Activated B cell treated with CpG ODN at 0.5 μM for 24 hours (primary cell): ENCODE results near the gene ARL11. TPM values are rescaled to one million over a fixed set of nuclear protein-coding genes. Genes with fewer than 3 reads are reported as not detected.
A peak's percentile ranks its signal among the peaks of the same experiment; 100 is the strongest.

Experiments
- ATAC-seq: fragments of 200-7000 bp; cut with Tn5 transposase; one replicate; pipeline ENCODE4 v1.10.0; 2021; ENCODE audit warnings: low read depth, mild to moderate bottlenecking, moderate library complexity
- CTCF ChIA-PET: fragments of 350-600 bp; sonication (Branson Sonifier 250); formaldehyde crosslinking; loops from one replicate; lab custom pipeline; 2021; ENCODE audit warnings: antibody characterized with exemption; lab: Charles Lee
- POLR2A ChIA-PET: fragments of 350-600 bp; sonication (Branson Sonifier 250); formaldehyde crosslinking; loops from one replicate; lab custom pipeline; 2021; ENCODE audit warnings: antibody characterized with exemption; lab: Charles Lee
- DNase-seq: peaks from one replicate; pipeline ENCODE4 v3.0.0; 2022
- H3K27ac Mint-ChIP-seq: one replicate; pipeline ENCODE4 v1.8.0; 2020; ENCODE audit warnings: mixed read lengths
- H3K27me3 Mint-ChIP-seq: one replicate; pipeline ENCODE4 v1.8.0; 2021; ENCODE audit warnings: mixed read lengths
- H3K36me3 Mint-ChIP-seq: one replicate; pipeline ENCODE4 v1.8.0; 2021; ENCODE audit warnings: low read depth, mixed read lengths
- H3K4me1 Mint-ChIP-seq: one replicate; pipeline ENCODE4 v1.8.0; 2021; ENCODE audit warnings: mixed read lengths
- H3K4me3 Mint-ChIP-seq: one replicate; pipeline ENCODE4 v1.8.0; 2020; ENCODE audit warnings: mild to moderate bottlenecking, mixed read lengths
- H3K9me3 Mint-ChIP-seq: one replicate; pipeline ENCODE4 v1.8.0; 2020; ENCODE audit warnings: mixed read lengths
- CTCF ChIP-seq: fragments of 200-600 bp; IDR thresholded peaks from one replicate; pipeline ENCODE4 v1.8.0; 2022; ENCODE audit warnings: antibody characterized with exemption, mild to moderate bottlenecking
- intact Hi-C: fragments of 100-400 bp; cut with micrococcal nuclease; formaldehyde crosslinking; loops from one replicate; pipeline ENCODE4 v1.15.1; 2024
- total RNA-seq: library from RNA; stranded (reverse); gene quantifications from 2 replicates; pipeline ENCODE4 v1.2.3, GENCODE V29; 2022

ARL11 gene
- total RNA-seq, 1 donor from 2014 or later: 10.7 TPM

- Mint-ChIP-seq H3K36me3 (peaks cover 5% of the 10 kb centered on the region), H3K27me3 (no peaks in the 10 kb centered on the region), H3K27ac (peak overlapping the region; percentile 30), H3K4me1 (peaks cover 27% of the 10 kb centered on the region), H3K9me3 (no peaks in the 10 kb centered on the region), H3K4me3 (no peak overlapping the region)
- TF ChIP-seq CTCF: no peak
- intact Hi-C loops: no loop called here
- no peak for DNase-seq
- ChIA-PET CTCF (no interaction called here), POLR2A (interaction anchor here (0.6 kb wide), 1 partner anchor 376 kb away, joined by 3 read pairs; the partner anchor contains the start of gene CDADC1)
- ATAC-seq: no peak
Observed at GRCh38 chr13:49624229-49624628, 4.1 kb upstream of the ARL11 start.

GRCh38 chr13:49625392-49626079 lies 2.8 kb upstream of the ARL11 start:
- H3K9me3 Mint-ChIP-seq: no peaks in the 10 kb centered on the region
- no peak for ATAC-seq
- no peak for DNase-seq
- H3K4me3 Mint-ChIP-seq: no peak overlapping the region
- ChIA-PET CTCF (no interaction called here), POLR2A (interaction anchor here (1.0 kb wide), 1 partner anchor 13 kb away, joined by 3 read pairs; no protein-coding TSS in a partner anchor)
- peaks cover 31% of the 10 kb centered on the region for H3K4me1 Mint-ChIP-seq
- H3K36me3 Mint-ChIP-seq: peaks cover 10% of the 10 kb centered on the region
- H3K27ac Mint-ChIP-seq: no peak overlapping the region
- no peaks in the 10 kb centered on the region for H3K27me3 Mint-ChIP-seq
- intact Hi-C loops: loop anchor here (5.0 kb wide), 1 partner anchor 167 kb away; the partner anchor contains the start of gene KPNA3
- TF ChIP-seq CTCF: no peak

- TF ChIP-seq CTCF: no peak
- intact Hi-C loops: loop anchor here (2.0 to 5.0 kb wide), 2 partner anchors 13 to 163 kb away; partner anchors contain the start of gene KPNA3
- peaks cover 37% of the 10 kb centered on the region for H3K36me3 Mint-ChIP-seq
- peak overlapping the region; percentile 99 for H3K4me3 Mint-ChIP-seq
- no peaks in the 10 kb centered on the region for H3K9me3 Mint-ChIP-seq
- ATAC-seq (no peak), DNase-seq (no peak)
- no peaks in the 10 kb centered on the region for H3K27me3 Mint-ChIP-seq
- ChIA-PET CTCF (interaction anchor here (1.4 to 1.7 kb wide), 2 partner anchors 9 to 22 kb away, joined by 3 to 9 read pairs; no protein-coding TSS in a partner anchor), POLR2A (interaction anchor here (1.1 to 3.2 kb wide), 6 partner anchors 9 to 184 kb away, joined by 3 to 16 read pairs (median 6); partner anchors contain the start of genes EBPL, KPNA3 and RCBTB1)
- H3K4me1 Mint-ChIP-seq: peaks cover 48% of the 10 kb centered on the region
- H3K27ac Mint-ChIP-seq: peak overlapping the region; percentile 98
Observed at GRCh38 chr13:49629196-49629938, 1.1 kb downstream of the ARL11 start.

- CTCF ChIA-PET: no interaction called here
- H3K27ac Mint-ChIP-seq: peak overlapping the region; percentile 78
- no peak for ATAC-seq
- H3K9me3 Mint-ChIP-seq: no peaks in the 10 kb centered on the region
- intact Hi-C loops: loop anchor here (2.0 to 5.0 kb wide), 2 partner anchors 13 to 162 kb away; partner anchors contain the start of gene KPNA3
- peaks cover 41% of the 10 kb centered on the region for H3K36me3 Mint-ChIP-seq
- POLR2A ChIA-PET: interaction anchor here (1.2 to 3.2 kb wide), 4 partner anchors 10 to 185 kb away, joined by 3 to 16 read pairs (median 4); partner anchors contain the start of genes EBPL and KPNA3
- DNase-seq: no peak
- no peak for TF ChIP-seq CTCF
- H3K27me3 Mint-ChIP-seq: no peaks in the 10 kb centered on the region
- H3K4me1 Mint-ChIP-seq: peaks cover 53% of the 10 kb centered on the region
- H3K4me3 Mint-ChIP-seq: peak overlapping the region; percentile 99
Observed at GRCh38 chr13:49629947-49630346, 1.6 kb downstream of the ARL11 start.
